Measurements from ENCODE around the gene PLCH1. TPM values are rescaled to one million over a fixed set of nuclear protein-coding genes. Genes with fewer than 3 reads are reported as not detected.
A peak's percentile ranks its signal among the peaks of the same experiment; 100 is the strongest.

The PLCH1 gene
- total RNA-seq, 1 experiment from 2014 or later, result 3.1 TPM

GRCh38 chr3:155492841-155493240 is 252.0 kb downstream of the PLCH1 start:
- H3K27me3 ChIP-seq (replicated peaks; ENCODE audit: insufficient read depth, low read depth, low read length, poor library complexity), result no peaks in the 10 kb centered on the region
- H3K4me3 ChIP-seq (ENCODE audit: low read depth, low read length, poor library complexity, severe bottlenecking), result no peak overlapping the region
- no peaks in the 10 kb centered on the region for H3K9me3 ChIP-seq (ENCODE audit: low read depth, low read length, poor library complexity, severe bottlenecking)
- no peak for DNase-seq (ENCODE audit: low spot score)
- intact Hi-C loops (cut with micrococcal nuclease; ENCODE audit: unreplicated experiment), result no loop called here
- no peaks in the 10 kb centered on the region for H3K36me3 ChIP-seq (ENCODE audit: insufficient read depth, low read length, poor library complexity, severe bottlenecking)
- TF ChIP-seq EZH2 (IDR thresholded peaks at IDR 0.05; ENCODE audit: borderline replicate concordance, low read depth, low read length, poor library complexity, severe bottlenecking) (no peak), CTCF (conservative IDR thresholded peaks at IDR 0.05; ENCODE audit: low read depth, low read length) (no peak)
- H3K27ac ChIP-seq (ENCODE audit: low read depth, low read length, poor library complexity, severe bottlenecking), result no peak overlapping the region
- POLR2A ChIA-PET (ENCODE audit: low non-redundant PET), result no interaction called here
- no TSS peak for BruUV-seq (replicated peaks)
- no peaks in the 10 kb centered on the region for H3K4me1 ChIP-seq (ENCODE audit: insufficient read depth, low read length, poor library complexity, severe bottlenecking)
- CTCF ChIA-PET, result no interaction called here

- Histone ChIP-seq H3K36me3 (ENCODE audit: insufficient read depth, low read length, poor library complexity, severe bottlenecking) (no peaks in the 10 kb centered on the region), H3K4me3 (ENCODE audit: low read depth, low read length, poor library complexity, severe bottlenecking) (no peak overlapping the region), H3K9me3 (ENCODE audit: low read depth, low read length, poor library complexity, severe bottlenecking) (no peaks in the 10 kb centered on the region), H3K4me1 (ENCODE audit: insufficient read depth, low read length, poor library complexity, severe bottlenecking) (no peaks in the 10 kb centered on the region), H3K27me3 (replicated peaks; ENCODE audit: insufficient read depth, low read depth, low read length, poor library complexity) (no peaks in the 10 kb centered on the region), H3K27ac (ENCODE audit: low read depth, low read length, poor library complexity, severe bottlenecking) (no peak overlapping the region)
- intact Hi-C loops (cut with micrococcal nuclease; ENCODE audit: unreplicated experiment), result no loop called here
- DNase-seq (ENCODE audit: low spot score), result peak; percentile 12
- CTCF ChIA-PET, result interaction anchor here (0.8 kb wide), 1 partner anchor 211 kb away, joined by 3 read pairs; no protein-coding TSS in a partner anchor
- POLR2A ChIA-PET (ENCODE audit: low non-redundant PET), result no interaction called here
- TF ChIP-seq CTCF (conservative IDR thresholded peaks at IDR 0.05; ENCODE audit: low read depth, low read length) (peak; percentile 29; the same call in 1 of the 2 replicates), EZH2 (IDR thresholded peaks at IDR 0.05; ENCODE audit: borderline replicate concordance, low read depth, low read length, poor library complexity, severe bottlenecking) (no peak)
- no TSS peak for BruUV-seq (replicated peaks)
These were observed 253.2 kb downstream of the PLCH1 start for GRCh38 chr3:155491696-155492095.

GRCh38 chr3:155488671-155489070 is 256.2 kb downstream of the PLCH1 start:
- no peak overlapping the region for H3K27ac ChIP-seq (ENCODE audit: low read depth, low read length, poor library complexity, severe bottlenecking)
- DNase-seq (ENCODE audit: low spot score), result no peak
- intact Hi-C loops (cut with micrococcal nuclease; ENCODE audit: unreplicated experiment), result no loop called here
- no peaks in the 10 kb centered on the region for H3K27me3 ChIP-seq (replicated peaks; ENCODE audit: insufficient read depth, low read depth, low read length, poor library complexity)
- no peaks in the 10 kb centered on the region for H3K4me1 ChIP-seq (ENCODE audit: insufficient read depth, low read length, poor library complexity, severe bottlenecking)
- H3K36me3 ChIP-seq (ENCODE audit: insufficient read depth, low read length, poor library complexity, severe bottlenecking), result no peaks in the 10 kb centered on the region
- no TSS peak for BruUV-seq (replicated peaks)
- no peak overlapping the region for H3K4me3 ChIP-seq (ENCODE audit: low read depth, low read length, poor library complexity, severe bottlenecking)
- ChIA-PET POLR2A (ENCODE audit: low non-redundant PET) (no interaction called here), CTCF (no interaction called here)
- no peak for TF ChIP-seq EZH2 (IDR thresholded peaks at IDR 0.05; ENCODE audit: borderline replicate concordance, low read depth, low read length, poor library complexity, severe bottlenecking)
- no peak for TF ChIP-seq CTCF (conservative IDR thresholded peaks at IDR 0.05; ENCODE audit: low read depth, low read length)
- H3K9me3 ChIP-seq (ENCODE audit: low read depth, low read length, poor library complexity, severe bottlenecking), result no peaks in the 10 kb centered on the region

Data from A673 (cell line).